Memory B cell (primary cell): ENCODE results near the gene GLIPR1L2.
A peak's percentile ranks its signal among the peaks of the same experiment; 100 is the strongest.
"Not testable (repeated sequence)": the region's sequence is repeated elsewhere in the genome, so short reads cannot be mapped to it uniquely, and the experiment has no call there.

Experiments
- ATAC-seq: fragments of 150-1000 bp; cut with Tn5 transposase; 2 replicates; pipeline ENCODE4 v1.10.0; 2021; ENCODE audit warnings: low read depth, mild to moderate bottlenecking, moderate library complexity
- DNase-seq, 2 donors: peaks; one replicate each; pipeline ENCODE4 v3.0.0; 2022; ENCODE audit warnings: low spot score in 2 of 2
- H3K27ac Mint-ChIP-seq: one replicate; pipeline ENCODE4 v1.8.0; 2022; ENCODE audit warnings: mild to moderate bottlenecking, moderate library complexity, mixed read lengths
- H3K27me3 Mint-ChIP-seq: one replicate; pipeline ENCODE4 v1.8.0; 2022; ENCODE audit warnings: mixed read lengths
- H3K36me3 Mint-ChIP-seq: one replicate; pipeline ENCODE4 v1.8.0; 2022; ENCODE audit warnings: mild to moderate bottlenecking, mixed read lengths
- H3K4me1 Mint-ChIP-seq: one replicate; pipeline ENCODE4 v1.8.0; 2022; ENCODE audit warnings: mixed read lengths
- H3K4me3 Mint-ChIP-seq: one replicate; pipeline ENCODE4 v1.8.0; 2022; ENCODE audit warnings: mild to moderate bottlenecking, moderate library complexity, mixed read lengths
- H3K9me3 Mint-ChIP-seq: one replicate; pipeline ENCODE4 v1.8.0; 2022; ENCODE audit warnings: mixed read lengths

Gene GLIPR1L2

GRCh38 chr12:75390156-75390898, 562 bp upstream of the GLIPR1L2 start:
- no peaks in the 10 kb centered on the region for H3K27me3 Mint-ChIP-seq
- no peaks in the 10 kb centered on the region for H3K9me3 Mint-ChIP-seq
- peaks cover 31% of the 10 kb centered on the region for H3K4me1 Mint-ChIP-seq
- ATAC-seq (no peak), DNase-seq (no peak)
- peak overlapping the region; percentile 91 for H3K4me3 Mint-ChIP-seq
- peak overlapping the region; percentile 96 for H3K27ac Mint-ChIP-seq
- H3K36me3 Mint-ChIP-seq, result peaks cover 2% of the 10 kb centered on the region

DNA sequence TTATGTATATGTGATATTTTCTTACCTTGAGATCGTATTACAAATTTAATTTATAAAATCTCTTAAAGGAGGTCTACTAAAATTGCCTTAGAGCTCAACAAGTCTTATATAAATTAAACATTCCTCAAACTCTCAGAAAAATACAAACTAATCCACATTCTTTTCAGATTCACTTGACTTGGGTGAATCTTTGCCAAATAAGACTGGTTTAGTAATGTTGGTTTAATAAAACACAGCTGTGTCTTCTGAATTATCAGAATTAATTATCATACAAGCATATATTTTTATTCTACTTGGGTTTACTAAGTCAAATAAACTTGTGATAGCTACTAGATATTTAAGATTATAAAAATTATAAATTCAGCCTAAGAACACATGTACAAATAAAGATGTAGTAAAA, 13.3 kb downstream of the GLIPR1L2 start:
- DNase-seq, result no peak
- H3K36me3 Mint-ChIP-seq, result no peaks in the 10 kb centered on the region
- no peak overlapping the region for H3K4me3 Mint-ChIP-seq
- H3K9me3 Mint-ChIP-seq, result no peaks in the 10 kb centered on the region
- no peaks in the 10 kb centered on the region for H3K27me3 Mint-ChIP-seq
- no peak for ATAC-seq
- H3K4me1 Mint-ChIP-seq, result no peaks in the 10 kb centered on the region
- no peak overlapping the region for H3K27ac Mint-ChIP-seq

GRCh38 chr12:75407683-75408082, 16.8 kb downstream of the GLIPR1L2 start:
- Mint-ChIP-seq H3K4me3 (no peak overlapping the region), H3K4me1 (no peaks in the 10 kb centered on the region), H3K27ac (no peak overlapping the region), H3K9me3 (no peaks in the 10 kb centered on the region), H3K36me3 (peaks cover 2% of the 10 kb centered on the region), H3K27me3 (no peaks in the 10 kb centered on the region)
- ATAC-seq (no peak), DNase-seq (no peak)

GRCh38 chr12:75409830-75410229, 18.9 kb downstream of the GLIPR1L2 start:
- H3K27ac Mint-ChIP-seq, result no peak overlapping the region
- H3K4me1 Mint-ChIP-seq, result no peaks in the 10 kb centered on the region
- H3K27me3 Mint-ChIP-seq, result no peaks in the 10 kb centered on the region
- DNase-seq (no peak), ATAC-seq (no peak)
- no peak overlapping the region for H3K4me3 Mint-ChIP-seq
- H3K36me3 Mint-ChIP-seq, result peaks cover 2% of the 10 kb centered on the region
- no peaks in the 10 kb centered on the region for H3K9me3 Mint-ChIP-seq

DNA sequence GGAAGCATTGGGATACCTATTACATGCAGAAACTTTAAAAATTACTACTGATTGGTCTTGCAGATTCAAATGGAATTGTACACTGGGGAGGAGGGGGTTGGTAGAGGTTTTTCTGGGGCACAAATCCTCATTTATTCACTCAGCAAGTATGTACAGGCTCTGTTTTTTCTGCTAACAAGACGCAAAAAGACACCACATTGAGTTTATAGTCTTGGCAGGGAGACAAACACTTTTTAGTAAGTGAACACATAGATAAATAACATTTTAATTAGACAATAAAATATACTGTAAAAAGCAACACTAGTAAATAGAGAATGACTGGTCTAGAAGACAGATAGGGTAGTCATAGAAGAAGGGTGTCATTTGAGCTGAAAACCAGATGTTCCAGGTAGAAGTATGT, 23.8 kb downstream of the GLIPR1L2 start:
- Mint-ChIP-seq H3K27ac (no peak overlapping the region), H3K36me3 (peaks cover 2% of the 10 kb centered on the region), H3K27me3 (peaks cover 3% of the 10 kb centered on the region), H3K4me1 (no peaks in the 10 kb centered on the region), H3K4me3 (no peak overlapping the region), H3K9me3 (peaks cover 5% of the 10 kb centered on the region)
- ATAC-seq (no peak), DNase-seq (no peak)

DNA sequence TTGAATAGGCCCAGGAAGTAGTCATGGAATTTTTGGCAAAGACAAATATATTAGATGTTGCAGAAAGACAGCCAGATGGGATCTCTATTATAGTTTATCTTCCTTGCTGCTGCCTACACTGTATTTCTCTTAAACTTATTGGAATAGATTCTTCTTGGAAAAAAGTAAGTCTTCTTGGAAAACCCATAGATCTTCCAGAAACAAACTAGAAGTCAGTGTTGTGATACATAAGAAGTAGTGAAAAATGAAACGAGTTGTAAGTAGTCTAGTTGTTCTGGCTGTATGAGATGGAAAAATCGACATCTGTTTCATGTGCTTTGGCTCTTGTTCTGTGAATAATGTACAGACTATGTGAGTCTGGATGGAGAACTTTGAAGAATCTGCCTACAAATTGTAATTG, 29.0 kb downstream of the GLIPR1L2 start:
- no peak for ATAC-seq
- no peak overlapping the region for H3K4me3 Mint-ChIP-seq
- peaks cover 6% of the 10 kb centered on the region for H3K9me3 Mint-ChIP-seq
- H3K4me1 Mint-ChIP-seq, result no peaks in the 10 kb centered on the region
- peaks cover 5% of the 10 kb centered on the region for H3K27me3 Mint-ChIP-seq
- peaks cover 3% of the 10 kb centered on the region for H3K36me3 Mint-ChIP-seq
- DNase-seq, result no peak
- no peak overlapping the region for H3K27ac Mint-ChIP-seq

DNA sequence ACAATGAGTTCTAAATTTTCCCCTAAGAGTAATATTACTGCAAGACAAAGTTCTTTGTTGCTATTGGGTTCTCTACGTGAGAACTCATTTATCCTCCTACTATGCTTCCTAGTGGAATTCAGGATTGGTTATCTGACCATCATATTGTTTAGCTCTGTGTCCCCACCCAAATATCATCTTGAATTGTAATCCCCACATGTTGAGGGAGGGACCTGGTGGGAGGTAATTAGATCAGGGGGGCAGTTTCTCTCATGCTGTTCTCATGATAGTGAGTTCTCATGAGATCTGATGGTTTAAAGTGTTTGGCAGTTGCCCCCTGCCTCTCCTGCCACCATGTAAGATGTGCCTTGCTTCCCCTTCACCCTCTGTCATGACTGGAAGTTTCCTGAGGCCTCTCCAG, 36.6 kb downstream of the GLIPR1L2 start:
- Mint-ChIP-seq H3K4me3 (no peak overlapping the region), H3K36me3 (peaks cover 9% of the 10 kb centered on the region), H3K27ac (no peak overlapping the region), H3K27me3 (peaks cover 4% of the 10 kb centered on the region), H3K4me1 (no peaks in the 10 kb centered on the region), H3K9me3 (peaks cover 20% of the 10 kb centered on the region)
- DNase-seq, result no peak
- no peak for ATAC-seq

- H3K27me3 Mint-ChIP-seq, result peaks cover 4% of the 10 kb centered on the region
- H3K27ac Mint-ChIP-seq, result no peak overlapping the region
- H3K9me3 Mint-ChIP-seq, result peaks cover 20% of the 10 kb centered on the region
- H3K36me3 Mint-ChIP-seq, result peaks cover 9% of the 10 kb centered on the region
- no peak overlapping the region for H3K4me3 Mint-ChIP-seq
- DNase-seq (no peak), ATAC-seq (no peak)
- H3K4me1 Mint-ChIP-seq, result no peaks in the 10 kb centered on the region
These were observed 37.9 kb downstream of the GLIPR1L2 start for GRCh38 chr12:75428767-75429166.

DNA sequence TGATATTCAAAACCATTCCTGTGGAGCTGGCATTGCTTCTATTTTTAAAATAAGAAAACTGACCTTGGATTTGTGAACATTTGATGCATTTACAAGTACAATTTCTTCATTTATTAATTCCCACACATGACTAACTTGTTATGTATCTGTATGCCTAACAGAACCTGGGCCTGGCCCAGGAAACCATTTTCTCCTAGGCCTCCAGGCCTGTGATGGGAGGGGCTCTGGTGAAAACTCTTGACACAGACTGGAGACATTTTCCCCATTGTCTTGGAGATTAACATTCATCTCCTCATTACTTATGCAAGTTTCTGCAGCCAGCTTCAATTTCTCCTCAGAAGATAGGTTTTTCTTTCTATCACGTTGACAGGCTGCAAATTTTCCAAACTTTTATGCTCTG, 42.0 kb downstream of the GLIPR1L2 start:
- DNase-seq (no peak), ATAC-seq (no peak)
- no peak overlapping the region for H3K27ac Mint-ChIP-seq
- no peak overlapping the region for H3K4me3 Mint-ChIP-seq
- H3K27me3 Mint-ChIP-seq, result no peaks in the 10 kb centered on the region
- peaks cover 3% of the 10 kb centered on the region for H3K36me3 Mint-ChIP-seq
- peaks cover 6% of the 10 kb centered on the region for H3K9me3 Mint-ChIP-seq
- H3K4me1 Mint-ChIP-seq, result no peaks in the 10 kb centered on the region

- Mint-ChIP-seq H3K36me3 (peaks cover 4% of the 10 kb centered on the region), H3K9me3 (peaks cover 1% of the 10 kb centered on the region), H3K27me3 (peaks cover 3% of the 10 kb centered on the region), H3K4me1 (no peaks in the 10 kb centered on the region), H3K27ac (no peak overlapping the region), H3K4me3 (no peak overlapping the region)
- DNase-seq (peak in 1 of 2 donors; percentile 33), ATAC-seq (peak; percentile 90)
These were observed 46.7 kb downstream of the GLIPR1L2 start for GRCh38 chr12:75437564-75437963.

DNA sequence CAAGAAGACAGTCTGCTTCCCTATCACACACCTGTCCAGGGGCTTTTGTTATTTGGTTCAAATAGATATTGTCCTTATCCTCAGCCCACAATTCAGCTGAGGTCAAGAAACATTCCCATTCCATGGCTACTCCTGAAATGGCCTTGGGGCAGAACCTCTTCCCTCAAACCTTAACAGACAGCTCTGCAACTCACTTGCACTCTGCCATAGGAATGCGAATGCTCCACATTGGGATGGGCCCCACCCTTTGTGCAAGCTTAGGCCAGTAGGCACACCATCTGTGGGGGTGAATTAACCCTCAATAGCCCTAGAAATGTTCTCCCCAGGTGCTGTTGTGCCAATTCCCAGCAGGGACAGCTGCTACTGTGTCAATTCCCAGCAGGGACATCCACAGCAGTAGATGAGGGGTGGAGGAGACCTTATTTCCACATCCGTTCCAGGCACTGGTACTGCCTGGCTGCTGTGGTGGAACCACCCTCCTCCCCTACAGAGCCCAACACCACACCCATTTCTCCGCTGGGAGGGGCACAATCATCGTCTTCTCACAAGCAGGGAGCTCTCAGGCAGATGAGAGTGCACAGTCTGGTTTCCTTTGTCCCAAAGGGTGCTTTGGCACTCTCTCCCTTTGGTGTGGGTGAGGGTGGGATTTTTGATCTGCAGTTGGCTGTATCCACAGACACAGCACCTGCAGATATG, 47.3 kb downstream of the GLIPR1L2 start:
- ATAC-seq (no peak), DNase-seq (no peak)
- Mint-ChIP-seq H3K27me3 (peaks cover 3% of the 10 kb centered on the region), H3K4me1 (no peaks in the 10 kb centered on the region), H3K4me3 (no peak overlapping the region), H3K36me3 (peaks cover 4% of the 10 kb centered on the region), H3K9me3 (peaks cover 1% of the 10 kb centered on the region), H3K27ac (no peak overlapping the region)

DNA sequence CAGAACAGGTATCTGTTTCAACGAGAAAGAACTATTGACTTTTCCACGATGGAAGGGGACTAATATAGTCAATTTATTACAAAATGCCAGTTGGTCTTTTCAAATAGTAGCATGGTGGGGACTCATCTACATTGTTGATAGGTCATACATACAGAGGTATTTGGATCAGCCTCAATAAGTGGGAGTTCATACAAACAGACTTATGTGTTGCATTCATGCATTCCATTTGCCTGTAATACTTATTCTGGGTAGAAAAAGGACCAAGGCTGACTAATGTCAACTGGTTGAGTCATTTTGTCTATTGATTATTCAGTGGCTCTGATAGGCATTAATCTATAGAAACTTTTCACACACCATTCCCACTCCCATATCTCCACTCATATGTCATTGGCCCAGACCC, 48.2 kb downstream of the GLIPR1L2 start:
- H3K4me1 Mint-ChIP-seq, result no peaks in the 10 kb centered on the region
- H3K27ac Mint-ChIP-seq, result no peak overlapping the region
- no peak overlapping the region for H3K4me3 Mint-ChIP-seq
- peaks cover 5% of the 10 kb centered on the region for H3K27me3 Mint-ChIP-seq
- peaks cover 4% of the 10 kb centered on the region for H3K36me3 Mint-ChIP-seq
- ATAC-seq (no peak), DNase-seq (no peak)
- peaks cover 1% of the 10 kb centered on the region for H3K9me3 Mint-ChIP-seq

DNA sequence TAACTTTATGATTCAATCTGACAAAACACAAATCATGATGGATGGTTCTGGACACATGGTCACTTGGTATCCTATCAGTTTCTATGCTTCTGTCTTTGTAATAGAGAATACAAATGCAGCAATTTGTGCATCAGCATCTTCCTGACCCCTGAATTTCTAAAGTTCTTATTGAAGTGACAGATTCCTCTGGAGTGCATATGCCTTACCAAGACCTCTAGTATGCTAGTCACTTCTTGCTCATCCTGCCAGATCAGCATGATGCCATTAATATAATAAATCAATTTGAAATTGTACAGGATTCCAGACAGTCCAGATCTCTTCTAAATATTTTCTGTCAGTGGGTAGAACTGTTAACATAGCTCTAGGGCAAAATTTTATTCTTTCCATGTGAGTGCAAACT, 49.0 kb downstream of the GLIPR1L2 start:
- H3K4me1 Mint-ChIP-seq, result no peaks in the 10 kb centered on the region
- peaks cover 5% of the 10 kb centered on the region for H3K27me3 Mint-ChIP-seq
- H3K4me3 Mint-ChIP-seq, result no peak overlapping the region
- no peak for DNase-seq
- H3K36me3 Mint-ChIP-seq, result peaks cover 4% of the 10 kb centered on the region
- ATAC-seq, result no peak
- peaks cover 1% of the 10 kb centered on the region for H3K9me3 Mint-ChIP-seq
- no peak overlapping the region for H3K27ac Mint-ChIP-seq

DNA sequence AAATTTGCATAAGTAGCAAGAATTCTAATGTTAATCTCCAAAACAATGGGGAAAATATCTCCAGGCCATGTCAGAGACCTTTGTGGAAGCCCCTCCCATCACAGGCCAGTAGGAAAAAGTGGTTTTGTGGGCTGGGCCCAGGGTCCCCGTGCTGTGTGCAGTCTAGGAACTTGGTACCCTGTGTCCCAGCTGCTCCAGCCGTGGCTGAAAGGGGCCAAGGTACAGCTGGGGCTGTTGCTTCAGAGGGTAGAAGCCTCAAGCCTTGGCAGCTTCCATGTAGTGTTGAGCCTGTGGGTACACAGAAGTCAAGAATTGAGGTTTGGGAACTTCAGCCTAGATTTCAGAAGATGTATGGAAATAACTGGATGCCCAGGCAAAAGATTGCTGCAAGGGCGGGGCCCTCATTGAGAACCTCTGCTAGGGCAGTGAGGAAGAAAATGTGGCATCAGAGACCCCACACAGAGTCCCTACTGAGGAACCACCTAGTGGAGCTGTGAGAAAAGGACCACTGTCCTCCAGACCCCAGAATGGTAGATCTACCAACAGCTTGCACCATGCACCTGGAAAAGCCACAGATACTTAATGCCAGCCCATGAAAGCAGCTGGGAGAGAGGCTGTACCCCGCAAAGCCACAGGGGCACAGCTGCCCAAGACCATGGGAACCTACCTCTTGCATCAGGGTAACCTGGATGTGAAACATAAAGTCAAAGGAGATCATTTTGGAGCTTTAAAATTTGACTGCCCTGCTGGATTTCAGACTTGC, 51.0 kb downstream of the GLIPR1L2 start:
- H3K4me3 Mint-ChIP-seq, H3K27me3 Mint-ChIP-seq, H3K9me3 Mint-ChIP-seq, DNase-seq, H3K36me3 Mint-ChIP-seq, H3K27ac Mint-ChIP-seq, ATAC-seq, H3K4me1 Mint-ChIP-seq: not testable (repeated sequence)
